Pulmonary artery endothelial cell (primary cell): Measurements from ENCODE around the gene FGF11. TPM values are rescaled to one million over a fixed set of nuclear protein-coding genes. Genes with fewer than 3 reads are reported as not detected.

ENCODE experiments used
- DNase-seq: peaks from one replicate; pipeline ENCODE4 v3.0.0-alpha.2; 2011; ENCODE audit warnings: low read depth, low spot score
- total RNA-seq: library from RNA; depleted of rRNA; stranded (reverse); fragments of >200 nt; gene quantifications from 2 replicates; pipeline ENCODE4 v1.2.3, GENCODE V29; 2014

The FGF11 gene
- total RNA-seq: 0.42 and 0.73 TPM in 2 replicates

DNA sequence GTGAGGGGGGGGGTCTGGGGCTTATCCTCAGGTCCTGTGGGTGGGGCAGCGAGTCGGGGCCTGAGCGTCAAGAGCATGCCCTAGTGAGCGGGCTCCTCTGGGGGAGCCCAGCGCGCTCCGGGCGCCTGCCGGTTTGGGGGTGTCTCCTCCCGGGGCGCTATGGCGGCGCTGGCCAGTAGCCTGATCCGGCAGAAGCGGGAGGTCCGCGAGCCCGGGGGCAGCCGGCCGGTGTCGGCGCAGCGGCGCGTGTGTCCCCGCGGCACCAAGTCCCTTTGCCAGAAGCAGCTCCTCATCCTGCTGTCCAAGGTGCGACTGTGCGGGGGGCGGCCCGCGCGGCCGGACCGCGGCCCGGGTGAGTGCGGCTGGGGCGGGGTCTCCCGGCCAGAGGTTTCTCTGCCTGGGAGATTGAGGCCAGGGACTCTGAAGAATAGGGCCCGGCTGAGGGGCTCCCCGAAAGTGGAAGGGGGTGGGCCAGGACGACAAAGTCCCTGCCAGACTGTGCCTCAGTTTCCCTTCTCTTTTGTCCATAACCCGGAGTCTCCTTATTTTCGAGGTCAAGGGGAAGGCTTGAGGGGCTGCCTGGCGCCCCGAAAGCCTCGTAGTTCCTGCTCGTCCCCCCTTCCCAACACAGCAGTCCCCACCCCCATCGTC, at the start of gene FGF11:
TSS of gene FGF11 (plus strand) at position 51 of the 651 bp plus-strand sequence. CDS start at position 160, 109 bp downstream.
- no peak for DNase-seq

DNA sequence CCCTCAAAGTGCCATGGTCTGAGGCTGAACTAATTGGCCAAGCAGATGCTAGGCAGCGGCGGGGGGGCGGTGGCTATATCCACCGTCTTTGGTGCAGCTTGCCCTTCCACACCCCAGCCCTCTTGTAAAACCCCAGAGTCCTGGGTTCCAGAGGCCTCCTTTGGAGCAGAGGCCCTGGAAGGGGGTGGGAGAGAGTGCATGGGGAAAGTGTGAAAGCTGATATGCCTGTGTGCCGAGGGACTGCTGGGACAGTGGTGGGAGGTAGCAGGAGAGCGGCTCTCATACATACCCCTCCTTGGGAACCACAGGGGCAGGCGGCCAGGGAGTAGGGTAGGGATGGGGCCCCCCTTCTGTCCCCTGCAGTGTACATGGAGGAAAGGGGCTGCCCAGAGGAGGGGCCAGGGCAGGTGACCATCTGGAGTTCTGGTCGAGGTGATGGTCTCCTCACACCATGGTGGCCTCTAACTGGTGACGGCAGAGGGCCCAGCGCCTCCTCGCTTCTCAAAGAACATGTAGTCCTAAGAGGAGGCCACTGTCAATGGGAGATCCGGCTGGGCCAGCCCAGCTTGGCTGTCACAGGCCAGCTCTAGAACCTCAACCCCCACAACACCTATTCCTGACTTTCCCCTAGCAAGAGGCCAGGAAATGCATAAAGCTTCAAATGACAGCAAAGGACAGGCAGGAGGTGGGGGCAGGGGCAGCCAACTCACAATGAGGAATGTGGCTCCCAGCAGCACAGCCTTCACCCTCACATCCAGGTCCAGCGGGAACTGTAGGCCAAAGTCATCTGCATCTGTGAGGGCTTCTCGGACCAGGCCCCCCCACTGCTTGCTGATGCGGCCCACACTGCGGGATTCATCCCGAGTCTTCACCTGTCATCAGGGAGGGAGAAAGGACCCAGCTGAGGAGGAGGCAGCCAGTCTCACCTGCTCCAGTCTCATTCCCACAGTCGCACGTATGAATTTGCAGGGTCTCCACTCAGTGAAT, 49.1 kb upstream of the FGF11 start:
- DNase-seq: no peak

DNA sequence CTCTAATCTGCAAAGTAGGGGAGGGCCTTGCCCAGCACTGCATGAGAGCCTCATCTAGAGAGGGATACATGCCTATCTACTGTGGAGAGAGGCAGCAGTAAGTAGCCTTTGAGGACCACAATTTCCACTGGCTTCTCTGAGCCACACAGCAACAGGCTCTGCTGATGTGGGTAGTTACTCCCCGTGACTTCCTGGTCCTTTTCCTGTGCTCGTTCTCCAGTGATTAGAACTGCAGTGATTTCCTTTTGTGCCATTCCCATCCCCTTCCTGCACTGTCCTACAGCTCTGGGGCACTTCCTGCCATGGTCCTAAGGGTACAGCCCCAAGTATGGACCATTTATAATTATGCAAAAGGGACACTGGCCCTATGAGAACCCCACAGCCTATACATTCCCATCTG, 48.0 kb upstream of the FGF11 start:
- DNase-seq: no peak

DNA sequence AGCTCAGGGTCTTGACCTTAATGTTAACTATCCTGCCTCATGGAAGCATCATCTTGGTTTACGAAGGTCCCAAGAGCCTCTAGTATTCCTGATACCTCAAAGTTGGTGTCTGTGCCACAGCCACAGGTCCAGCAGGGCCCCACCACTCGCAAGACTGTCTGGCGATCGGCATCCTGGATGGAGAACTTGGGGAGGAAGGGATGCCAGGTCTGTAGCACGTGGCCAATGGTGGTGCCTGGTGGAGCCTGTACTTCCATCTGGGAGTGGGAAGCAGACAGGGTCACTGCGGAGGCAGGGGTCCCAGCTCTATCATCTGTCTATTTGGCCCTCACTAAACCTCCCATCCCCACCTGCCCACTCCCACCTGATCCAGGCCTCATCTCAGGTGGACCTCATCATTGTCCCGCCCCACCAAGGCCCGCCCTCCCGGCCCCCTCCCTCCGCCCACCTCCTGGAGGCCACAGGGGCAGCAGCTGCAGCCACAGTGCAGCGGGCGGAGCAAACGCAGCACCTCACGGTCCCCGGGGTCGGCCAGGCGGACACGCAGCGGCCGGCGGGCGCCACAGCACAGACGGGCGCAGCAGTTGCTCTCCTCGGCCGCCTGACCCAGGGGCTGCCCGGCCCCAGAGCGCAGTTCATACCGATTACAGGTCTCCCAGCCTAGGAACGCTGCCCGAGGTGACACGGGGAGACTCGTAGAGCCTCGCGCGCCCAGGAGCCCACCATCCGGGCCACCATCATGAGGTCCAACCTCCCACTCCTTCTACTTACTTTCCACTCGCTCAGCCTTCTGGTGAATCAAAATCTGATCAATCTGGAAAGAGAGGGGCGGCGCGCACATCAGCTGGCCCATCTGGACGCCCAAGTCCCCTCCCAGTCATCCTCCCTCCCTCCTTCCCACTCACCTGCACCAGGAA, 46.4 kb upstream of the FGF11 start:
- DNase-seq: no peak

DNA sequence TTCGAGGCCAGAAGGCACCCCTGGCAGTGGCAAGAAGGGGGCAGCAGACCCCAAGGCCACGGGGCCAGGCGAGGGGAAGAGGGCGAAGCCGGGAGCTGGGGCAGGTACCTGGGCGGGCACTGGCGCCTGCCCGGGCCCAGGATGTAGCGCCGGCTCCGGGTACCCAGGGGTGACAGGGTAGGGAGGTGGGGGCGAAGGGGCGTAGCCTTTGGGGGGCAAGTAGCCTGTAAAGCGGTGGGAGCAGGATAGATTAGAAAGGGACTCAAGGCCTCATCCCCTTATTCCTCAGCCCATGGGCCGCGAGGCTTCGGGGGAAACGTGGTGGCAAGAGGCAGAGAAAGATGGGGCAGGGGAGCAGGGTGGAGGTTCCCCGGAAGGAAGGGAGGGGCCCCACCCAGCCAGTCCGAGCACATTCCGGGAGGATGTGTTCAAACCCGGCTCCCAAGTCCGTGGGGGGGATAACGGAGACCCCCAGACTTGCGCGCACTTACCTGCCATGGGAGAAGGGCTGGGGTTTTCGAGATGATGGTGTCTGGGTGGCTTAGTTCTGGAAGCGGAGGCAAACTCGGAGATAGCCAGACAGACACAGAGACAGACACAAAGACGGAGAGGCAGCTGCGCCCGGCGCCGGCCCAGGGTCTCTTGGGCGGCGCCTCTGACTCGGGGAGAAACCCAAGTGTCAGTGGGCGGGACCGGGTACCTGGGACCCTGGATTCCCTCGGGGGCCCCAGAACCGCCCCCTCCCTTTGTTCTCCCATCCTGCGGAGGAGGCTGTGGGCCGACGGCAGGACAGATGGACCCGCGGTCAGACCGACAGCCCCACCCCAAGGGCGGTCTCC, 45.5 kb upstream of the FGF11 start:
- no peak for DNase-seq

DNA sequence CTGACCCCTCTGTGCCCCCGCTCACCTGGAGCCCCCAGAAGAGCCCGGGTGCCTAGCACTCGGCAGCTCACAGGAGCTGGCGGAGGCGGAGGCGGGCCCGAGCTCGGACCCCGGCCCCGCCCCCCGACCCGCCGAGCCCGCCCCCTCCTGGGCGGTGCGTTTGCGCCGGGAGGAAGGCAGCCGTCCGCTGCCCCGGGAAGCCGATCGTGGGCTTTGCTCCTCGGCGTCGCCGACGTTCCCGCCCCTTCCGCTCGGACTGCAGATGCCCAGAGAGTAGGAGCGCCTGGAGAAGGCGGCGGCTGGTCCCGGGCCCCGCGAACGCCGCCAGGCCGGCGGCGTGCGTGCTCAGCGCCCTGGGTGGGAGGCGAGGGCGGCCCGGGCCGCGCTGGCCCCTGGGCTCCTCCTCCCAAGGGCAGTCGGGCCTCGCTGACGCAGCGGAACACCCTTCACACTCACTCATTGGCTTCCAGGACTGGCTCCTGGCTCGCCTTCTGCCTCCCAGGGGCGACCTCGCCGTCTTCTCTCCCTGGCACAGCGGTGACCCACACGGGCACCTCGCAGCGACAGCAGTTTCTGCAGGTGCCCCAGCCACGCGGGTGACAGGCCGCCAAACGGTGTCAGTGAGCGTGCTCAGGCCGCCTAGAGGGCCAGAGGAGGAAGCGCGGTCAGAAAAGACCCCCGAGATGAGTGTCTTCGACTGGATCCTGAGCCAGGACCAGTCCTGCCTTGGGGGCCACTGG, 44.7 kb upstream of the FGF11 start, which contains the start of gene PLSCR3:
TSS of gene PLSCR3 (minus strand) at position 74 of the 740 bp plus-strand sequence. CDS start 415 bp downstream, outside the sequence.
- peak; percentile 62 for DNase-seq

DNA sequence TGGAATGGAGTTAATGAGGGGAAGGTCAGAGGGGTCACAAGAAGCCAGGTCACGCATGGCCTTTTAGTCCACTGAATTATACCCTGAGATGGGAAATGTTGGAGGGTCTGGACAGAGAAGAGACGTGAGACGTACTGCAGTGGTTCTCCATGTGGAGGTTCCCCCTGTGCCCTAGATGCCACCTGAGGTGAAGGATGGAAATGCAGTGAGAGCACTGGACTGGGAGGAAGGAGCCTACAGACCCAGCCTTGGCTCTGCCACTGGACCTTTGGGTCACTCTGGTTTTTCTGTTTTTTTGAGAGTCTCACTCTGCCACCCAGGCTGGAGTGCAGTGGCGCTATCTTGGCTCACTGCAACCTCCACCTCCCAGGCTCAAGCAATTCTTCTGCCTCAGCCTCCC, 43.2 kb upstream of the FGF11 start:
- no peak for DNase-seq

DNA sequence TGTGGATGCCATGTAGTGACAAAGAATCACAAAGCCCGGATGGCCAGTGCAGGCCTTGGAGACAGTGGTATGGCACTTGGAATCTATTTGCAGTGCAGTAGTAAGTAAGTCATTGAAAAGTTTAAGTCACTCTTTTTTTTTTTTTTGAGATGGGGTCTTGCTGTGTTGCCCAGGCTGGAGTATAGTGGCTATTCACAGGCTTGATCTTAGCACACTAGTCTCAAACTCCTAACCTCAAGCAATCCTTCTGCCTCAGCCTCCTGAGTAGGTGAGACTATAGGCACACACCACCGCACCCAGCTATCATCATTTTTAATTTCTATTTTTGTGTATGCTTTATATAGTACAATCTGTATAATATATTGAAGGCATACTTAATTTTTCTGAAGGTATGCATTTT, 40.7 kb upstream of the FGF11 start:
- no peak for DNase-seq

DNA sequence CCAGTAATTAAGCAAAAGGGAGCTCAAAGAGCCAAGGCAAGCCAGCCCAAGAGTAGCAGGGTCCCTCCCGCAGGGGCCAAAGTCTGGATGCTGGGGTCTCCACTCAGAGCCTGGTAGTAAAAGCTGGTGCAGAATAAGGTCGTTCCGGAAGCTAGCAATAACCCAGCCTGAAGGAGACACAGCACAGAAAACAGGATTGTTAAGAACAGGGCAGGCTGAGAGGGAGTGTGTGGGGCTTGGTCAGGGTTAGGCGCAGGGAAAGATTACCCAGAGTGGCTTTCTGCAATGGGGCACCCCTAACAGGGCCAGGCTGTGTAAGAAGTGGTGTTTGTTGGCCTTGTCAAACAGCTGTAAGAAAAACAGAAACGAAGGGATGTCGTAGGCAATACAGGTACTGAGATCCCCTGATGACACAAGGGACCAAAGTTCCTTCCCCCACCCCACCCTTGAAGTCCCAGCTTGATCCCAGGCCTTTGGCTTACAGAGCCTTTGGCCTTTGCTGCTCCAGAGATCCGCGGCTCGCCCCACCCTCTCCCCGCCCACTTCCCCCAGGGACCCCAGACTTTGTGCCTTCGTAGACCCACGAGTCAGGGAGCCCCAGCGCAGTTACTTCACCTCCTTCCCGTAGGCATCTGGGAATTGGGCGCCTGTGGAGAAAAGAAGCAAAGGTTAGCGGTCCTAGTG, 36.1 kb upstream of the FGF11 start:
- no peak for DNase-seq

DNA sequence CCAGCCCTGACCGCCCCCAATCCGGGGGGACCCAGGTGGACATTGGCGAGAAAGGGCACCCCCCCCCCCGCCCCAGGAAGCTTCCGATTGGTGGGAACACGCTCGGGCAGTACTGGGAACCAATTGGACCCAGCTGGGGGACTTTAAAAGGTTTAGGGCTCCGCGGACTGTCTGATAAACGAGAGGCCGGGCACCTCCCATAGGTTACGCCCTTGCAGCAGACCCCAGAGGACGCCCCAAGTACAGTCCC, 35.7 kb upstream of the FGF11 start:
- DNase-seq: no peak

DNA sequence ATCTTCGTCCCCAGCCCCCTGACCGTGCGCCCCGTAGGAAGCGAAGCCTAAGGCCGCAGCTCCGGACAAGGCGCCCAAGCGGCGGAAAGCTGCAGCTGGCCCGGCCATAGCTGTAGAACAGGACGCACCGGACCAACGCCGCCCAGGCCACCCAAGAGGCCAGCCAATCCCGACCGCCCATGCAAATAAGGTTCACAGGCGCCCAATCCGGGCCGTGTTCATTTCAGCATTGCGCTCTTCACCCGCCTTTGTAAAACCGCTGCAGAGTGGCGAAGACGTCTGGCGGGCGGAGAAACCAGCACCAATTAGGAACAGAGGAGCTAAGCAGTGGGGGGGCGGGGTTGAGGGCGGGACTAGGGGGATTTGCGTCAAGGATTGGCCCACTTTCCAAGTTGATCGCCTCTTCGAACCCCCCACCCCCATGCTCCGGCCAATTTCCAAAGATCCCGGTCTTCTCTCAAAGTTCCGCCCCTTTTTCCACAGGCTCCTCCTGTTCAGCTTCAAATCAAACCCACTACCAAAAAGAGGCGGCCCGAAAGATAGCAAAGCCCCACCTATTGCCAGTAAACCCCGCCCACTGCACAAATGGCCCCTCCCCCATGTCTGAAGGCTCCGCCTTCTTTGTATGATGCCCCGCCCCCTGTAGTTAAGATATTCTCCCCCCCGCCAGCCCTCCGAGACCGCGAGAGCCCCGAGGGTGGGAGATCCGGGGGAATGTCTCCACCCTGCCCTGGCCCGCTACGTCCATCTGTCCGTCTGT, 35.2 kb upstream of the FGF11 start, which contains the start of gene TMEM256:
TSS of gene TMEM256 (minus strand) at position 121 of the 760 bp plus-strand sequence. CDS start at position 108, 13 bp downstream.
- peak; percentile 98 for DNase-seq

DNA sequence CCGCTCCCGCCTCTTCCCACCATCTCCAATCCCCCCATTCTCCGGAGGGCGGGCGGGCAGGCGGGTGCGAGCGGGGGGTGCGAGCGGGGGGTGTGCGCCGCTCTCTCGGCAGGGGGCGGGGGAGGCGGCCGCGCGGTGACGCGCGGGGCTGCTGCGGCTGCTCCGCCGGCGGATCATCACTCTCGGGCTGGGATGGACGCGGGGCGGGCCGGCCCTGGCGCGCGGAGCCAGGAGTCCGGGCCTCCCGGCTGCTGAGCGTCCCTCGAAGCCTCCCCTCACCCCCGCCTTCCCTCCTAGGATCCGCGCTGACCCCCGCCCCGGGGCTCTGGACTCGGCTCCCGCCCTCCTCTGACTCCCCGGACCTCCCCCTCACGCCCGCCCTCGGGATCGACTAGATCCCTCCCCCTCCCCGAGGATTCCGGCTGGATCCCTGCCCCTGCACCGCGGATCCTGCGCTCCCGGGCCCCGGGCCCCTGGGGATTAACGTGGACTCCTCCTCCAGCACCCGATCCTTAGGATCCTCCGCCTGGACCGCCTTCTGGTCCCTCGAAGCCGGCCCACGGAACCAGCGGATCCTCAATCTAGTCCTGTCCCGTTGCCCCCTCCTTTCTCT, 34.5 kb upstream of the FGF11 start:
- no peak for DNase-seq

DNA sequence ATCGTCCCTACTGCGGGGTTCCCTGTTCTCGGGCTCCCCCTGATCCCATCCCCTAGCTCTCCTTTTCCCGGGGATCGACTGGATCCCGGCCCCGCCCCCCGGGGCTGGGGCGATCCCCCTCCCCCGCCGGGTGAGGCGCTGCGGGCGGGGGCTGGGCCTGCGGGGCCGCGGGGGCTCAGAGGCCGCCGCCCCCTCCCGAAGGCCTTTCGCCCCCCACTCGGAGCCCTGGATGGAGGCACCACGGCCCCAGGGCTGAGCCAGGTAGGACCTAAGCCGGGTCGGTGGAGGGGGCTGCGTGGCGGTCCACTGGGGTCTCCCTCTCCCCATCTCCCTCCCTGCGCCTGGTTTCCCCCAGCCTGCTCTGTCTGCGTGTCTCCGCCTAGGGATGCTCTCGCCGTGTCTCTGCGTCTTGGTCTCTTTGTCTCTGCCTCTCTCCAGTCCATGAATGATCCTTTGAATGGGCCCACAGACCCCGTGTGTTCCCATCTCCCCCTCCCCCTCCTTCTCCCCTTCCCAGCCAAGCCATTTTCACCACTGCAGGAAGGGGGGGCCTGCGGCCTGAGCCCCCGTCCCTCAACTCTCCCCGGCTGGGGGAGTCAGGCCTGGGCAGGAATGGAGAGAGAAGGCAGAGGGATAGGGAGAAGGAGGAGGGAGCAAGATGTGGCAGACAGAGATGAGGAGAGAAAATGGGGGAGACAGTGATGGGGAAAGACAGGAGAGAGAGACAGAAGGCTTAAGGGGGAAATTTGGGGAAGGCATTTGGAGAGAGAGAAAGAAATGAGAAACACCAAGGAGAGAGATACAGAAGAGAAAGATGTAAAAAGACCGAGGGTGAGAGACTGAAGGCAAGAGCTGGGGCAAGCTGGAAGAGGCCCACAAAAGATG, 33.7 kb upstream of the FGF11 start:
- DNase-seq: no peak

DNA sequence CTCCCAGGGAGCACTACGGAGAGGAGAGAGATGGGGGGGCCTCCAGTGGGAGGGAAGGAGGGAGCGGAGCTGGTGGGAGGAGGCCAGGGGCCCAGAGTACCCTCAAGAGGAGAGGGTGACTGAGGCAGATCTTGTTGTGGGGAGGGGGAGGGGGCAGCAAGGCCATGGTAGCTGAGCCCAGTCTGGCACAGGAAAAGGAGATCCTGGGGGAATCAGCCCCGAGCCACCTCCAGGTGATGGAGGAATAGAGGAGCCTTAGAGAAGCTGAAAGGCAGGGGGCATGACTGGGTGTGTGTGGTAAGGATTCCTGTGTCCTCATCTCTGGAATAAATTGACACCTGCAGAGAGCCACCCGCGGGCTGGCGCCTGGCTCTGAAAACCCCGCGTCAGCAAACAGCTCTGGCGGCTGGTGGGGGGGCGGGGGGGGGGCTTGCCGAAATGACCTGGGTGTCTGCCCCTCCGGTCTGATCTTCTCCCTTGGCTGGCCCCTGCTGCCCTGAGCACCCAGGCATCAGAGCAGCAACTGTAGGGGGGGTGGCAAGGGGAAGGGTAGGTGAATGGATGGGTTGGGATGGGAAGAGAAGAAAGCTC, 33.0 kb upstream of the FGF11 start:
- no peak for DNase-seq

DNA sequence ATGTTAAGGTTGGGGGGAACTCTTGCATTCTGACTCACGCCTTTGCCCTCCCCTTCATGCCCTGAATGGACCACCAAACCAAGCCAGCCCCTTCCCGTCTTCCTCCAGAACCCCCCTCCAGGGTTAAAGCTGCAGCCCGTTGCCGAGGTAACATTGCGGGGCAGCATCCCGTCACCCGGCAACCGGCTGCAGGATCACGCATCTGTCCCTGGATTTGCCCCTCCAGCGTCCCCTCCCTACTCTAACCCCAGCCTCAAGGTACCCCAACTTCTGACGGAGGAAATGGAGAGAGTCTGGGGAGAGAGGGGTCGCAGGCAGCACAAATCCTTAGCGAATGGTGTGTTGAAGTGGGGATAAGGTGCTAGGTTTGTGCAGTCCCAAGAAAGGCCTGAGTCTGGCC, 32.2 kb upstream of the FGF11 start:
- DNase-seq: no peak

DNA sequence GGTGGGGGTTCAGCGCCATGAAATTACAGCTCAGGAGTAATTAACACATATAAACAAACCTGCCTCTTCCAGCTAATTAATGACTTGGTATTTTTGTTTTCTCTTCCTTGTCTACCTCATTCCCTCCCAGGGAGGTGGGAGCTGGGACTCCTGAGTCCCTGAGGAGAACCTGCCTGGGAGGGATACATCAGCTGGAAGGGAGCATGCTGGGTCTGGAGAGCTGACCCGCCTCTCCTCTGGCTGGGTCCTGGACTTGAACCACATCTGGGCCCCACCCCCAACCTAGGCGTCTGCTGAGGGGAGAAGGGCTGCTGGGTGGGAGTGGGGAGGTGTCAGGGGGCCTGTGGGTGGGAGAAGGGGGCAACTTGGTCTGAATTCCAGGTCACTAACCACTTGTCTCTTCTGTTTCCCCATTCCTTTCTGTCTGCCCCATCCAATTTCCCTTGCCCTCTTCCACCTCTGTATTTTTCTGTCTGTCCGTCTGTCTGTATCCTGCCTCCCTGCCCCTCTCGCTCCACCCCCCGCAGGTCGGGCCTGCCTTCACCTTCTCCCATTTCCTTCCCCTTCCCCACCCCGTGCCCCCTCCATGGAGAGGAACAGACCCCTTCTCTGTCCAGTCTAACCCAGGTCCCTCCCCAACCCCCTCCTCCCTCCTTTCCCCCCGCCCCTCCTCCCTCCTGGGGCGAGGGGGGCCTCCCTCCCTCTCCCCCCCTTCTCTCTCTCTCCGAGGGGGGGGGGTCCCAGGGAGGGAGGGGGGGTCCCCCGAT, 31.6 kb upstream of the FGF11 start, which contains the start of gene NLGN2:
TSS of gene NLGN2 (plus strand) at position 361 of the 767 bp plus-strand sequence. CDS start 411 bp downstream, outside the sequence.
- no peak for DNase-seq
